IPS DF 4.7 (cell line): ENCODE data around the gene IL37.
"Not testable (repeated sequence)": the region's sequence is repeated elsewhere in the genome, so short reads cannot be mapped to it uniquely, and the experiment has no call there.

Source experiments
- DNase-seq: peaks from one replicate; pipeline ENCODE4 v3.0.0-alpha.2; 2013; ENCODE audit warnings: low spot score; ENCODE audit errors: extremely low read depth

The IL37 gene

GRCh38 chr2:112921982-112922381 is 11.0 kb downstream of the IL37 start:
- no peak for DNase-seq

GRCh38 chr2:112923237-112923966 is 12.4 kb downstream of the IL37 start:
- DNase-seq, result no peak

- DNase-seq, result no peak
These were observed 13.0 kb downstream of the IL37 start for GRCh38 chr2:112923967-112924338.

- DNase-seq, result no peak
These were observed 13.4 kb downstream of the IL37 start for GRCh38 chr2:112924360-112924759.

- DNase-seq, result no peak
These were observed 13.9 kb downstream of the IL37 start for GRCh38 chr2:112924821-112925220.

GRCh38 chr2:112926707-112927106 is 15.7 kb downstream of the IL37 start:
- no peak for DNase-seq

DNA sequence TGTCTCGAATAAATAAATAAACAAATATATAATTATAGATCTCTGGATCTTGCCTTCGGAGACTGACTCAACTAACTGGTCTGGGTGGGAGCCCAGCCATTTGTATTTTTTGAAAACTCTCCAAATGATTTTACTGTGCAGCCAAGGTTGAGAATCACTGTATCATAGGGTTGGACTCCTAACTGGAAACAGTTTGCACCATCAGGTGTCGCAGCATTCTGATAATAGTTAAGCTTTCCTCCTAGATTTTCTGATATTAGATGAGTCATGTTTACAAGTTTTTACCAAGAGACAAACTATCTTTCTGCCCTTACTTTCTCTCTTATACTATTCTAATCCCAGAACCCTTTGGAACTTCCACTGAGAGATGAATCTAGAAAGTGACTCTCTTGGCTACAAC is 16.8 kb downstream of the IL37 start:
- no peak for DNase-seq

GRCh38 chr2:112933261-112933660 is 22.3 kb downstream of the IL37 start:
- DNase-seq, result no peak

DNA sequence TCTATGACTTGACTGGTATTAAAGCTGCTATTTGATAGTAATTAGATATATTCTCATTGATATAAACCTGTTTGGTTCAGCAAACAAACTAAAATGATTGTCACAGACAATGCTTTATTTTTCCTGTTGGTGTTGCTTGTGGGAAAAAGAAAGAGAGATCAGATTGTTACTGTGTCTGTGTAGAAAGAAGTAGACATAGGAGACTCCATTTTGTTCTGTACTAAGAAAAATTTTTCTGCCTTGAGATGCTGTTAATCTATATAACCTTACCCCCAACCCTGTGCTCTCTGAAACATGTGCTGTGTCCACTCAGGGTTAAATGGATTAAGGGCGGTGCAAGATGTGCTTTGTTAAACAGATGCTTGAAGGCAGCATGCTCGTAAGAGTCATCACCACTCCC is 23.2 kb downstream of the IL37 start:
- DNase-seq, result not testable (repeated sequence)

- DNase-seq, result no peak
These were observed 25.9 kb downstream of the IL37 start for GRCh38 chr2:112936927-112937232.

DNA sequence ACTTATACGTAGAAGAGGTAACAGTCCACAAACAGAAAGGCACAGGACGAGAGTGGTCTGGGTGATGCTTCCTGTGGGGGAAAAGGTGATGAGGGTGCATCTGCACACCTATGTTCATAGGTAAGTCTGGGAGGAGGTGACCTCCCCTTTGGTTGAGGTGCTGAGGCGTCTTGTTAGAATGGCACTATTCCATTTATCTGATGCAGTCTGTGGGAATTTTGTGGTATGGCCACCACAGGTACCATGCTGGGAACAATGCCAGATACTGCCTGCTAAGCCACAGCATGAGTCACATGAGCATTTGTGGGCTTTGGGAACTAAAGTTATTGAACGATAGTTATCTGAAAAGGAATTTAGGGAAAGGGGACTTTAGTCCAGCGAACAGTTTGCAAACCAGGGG is 27.9 kb downstream of the IL37 start:
- no peak for DNase-seq

DNA sequence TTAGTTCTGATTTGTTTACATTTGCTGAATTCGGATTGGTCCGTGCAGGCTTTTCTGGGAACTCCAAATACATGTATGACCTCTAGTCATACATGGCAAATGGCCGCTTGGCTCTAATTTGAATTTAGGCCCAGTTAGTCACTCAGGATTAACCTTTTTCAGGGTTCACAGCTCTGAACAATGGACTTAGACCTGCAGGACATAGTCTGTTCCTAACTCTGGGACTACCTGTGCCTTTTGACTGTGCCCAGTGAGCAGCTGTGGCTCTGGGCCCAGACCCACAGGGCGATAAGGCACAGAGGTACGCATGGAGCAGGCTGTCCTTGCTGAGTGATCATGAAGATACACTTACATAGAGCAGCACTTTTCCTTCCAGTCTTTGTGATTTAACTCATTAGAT is 28.5 kb downstream of the IL37 start:
- DNase-seq, result no peak

GRCh38 chr2:112940859-112941625 is 30.1 kb downstream of the IL37 start:
- DNase-seq, result no peak

GRCh38 chr2:112941753-112942653 is 31.0 kb downstream of the IL37 start:
- peak; percentile 46 for DNase-seq

DNA sequence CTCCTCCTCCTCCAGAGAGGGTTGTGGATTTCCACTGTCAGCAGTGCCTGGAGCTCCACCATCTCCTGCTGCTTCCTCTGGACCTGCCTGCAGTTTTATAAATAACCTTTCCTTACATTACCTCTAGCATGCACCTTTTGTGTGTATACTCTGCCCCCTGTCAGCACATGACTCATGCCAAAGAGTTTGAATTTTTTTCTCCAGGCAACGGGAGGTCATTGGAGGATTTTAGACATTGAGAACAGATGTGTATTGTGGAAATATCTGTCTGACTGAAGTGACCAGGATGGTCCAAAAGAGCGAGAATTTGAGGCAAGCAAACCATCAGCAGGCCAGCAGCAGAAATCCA is 31.7 kb downstream of the IL37 start:
- DNase-seq, result no peak

GRCh38 chr2:112944971-112945370 is 34.0 kb downstream of the IL37 start:
- DNase-seq, result no peak

- DNase-seq, result no peak
These were observed 35.1 kb downstream of the IL37 start for GRCh38 chr2:112946086-112946485.

DNA sequence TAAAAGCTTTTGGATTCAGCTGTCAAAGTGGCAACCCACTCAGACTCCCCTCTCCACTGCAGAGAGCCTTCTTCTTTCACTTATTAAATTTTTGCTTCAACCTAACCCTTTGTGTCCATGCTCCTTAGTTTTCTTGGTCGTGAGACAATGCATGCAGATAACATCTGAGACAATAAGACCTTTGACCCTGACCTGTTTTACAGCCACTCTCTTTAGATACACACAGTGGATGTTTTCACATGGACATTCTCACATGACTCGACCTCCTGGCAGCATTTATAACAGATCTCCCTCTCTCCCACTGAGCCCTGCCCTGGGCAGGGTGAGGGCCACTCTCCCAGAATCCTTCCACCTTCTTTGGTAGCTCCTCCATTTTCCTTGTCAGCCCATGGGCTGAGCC is 36.4 kb downstream of the IL37 start:
- no peak for DNase-seq

- DNase-seq, result no peak
These were observed 38.5 kb downstream of the IL37 start for GRCh38 chr2:112949456-112949855.

GRCh38 chr2:112954364-112954763 is 43.4 kb downstream of the IL37 start:
- no peak for DNase-seq

DNA sequence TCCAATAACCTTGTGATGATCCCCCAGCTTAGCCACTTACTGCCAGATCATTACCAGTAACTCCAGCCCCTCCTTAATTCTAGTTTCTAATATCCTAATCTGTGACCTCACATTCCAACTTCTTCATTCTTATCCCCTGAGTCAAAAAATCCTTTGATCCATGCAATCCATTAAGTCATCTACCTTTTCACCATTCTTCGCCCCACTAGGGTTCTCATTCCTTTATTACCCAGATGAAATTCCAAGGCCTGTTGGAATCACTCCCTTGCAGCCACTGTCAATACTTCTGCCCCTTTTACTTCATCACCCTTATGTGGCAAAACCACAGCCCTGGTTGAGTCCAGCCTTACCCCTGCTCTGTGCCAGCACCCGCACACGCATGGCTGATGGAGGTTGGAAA is 46.5 kb downstream of the IL37 start:
- no peak for DNase-seq

- peak; percentile 19 for DNase-seq
These were observed 47.6 kb downstream of the IL37 start for GRCh38 chr2:112958428-112959108.
